ENCODE data around the gene ST8SIA5.

GRCh38 chr18:46761059-46761769 is 4.4 kb upstream of the ST8SIA5 start:
- TF ChIP-seq ELF4 (IDR thresholded peaks at IDR 0.05): no peak
- no peak for TF ChIP-seq L3MBTL2 (conservative IDR thresholded peaks at IDR 0.05)
- no peak for TF ChIP-seq SP1 (IDR thresholded peaks at IDR 0.05)
- no peak for TF ChIP-seq SUZ12 (IDR thresholded peaks at IDR 0.05)
